ENCODE results near the gene SLCO4A1. TPM values are rescaled to one million over a fixed set of nuclear protein-coding genes. Genes with fewer than 3 reads are reported as not detected.

Gene SLCO4A1
- total RNA-seq, 1 experiment from 2014 or later: 161 TPM

DNA sequence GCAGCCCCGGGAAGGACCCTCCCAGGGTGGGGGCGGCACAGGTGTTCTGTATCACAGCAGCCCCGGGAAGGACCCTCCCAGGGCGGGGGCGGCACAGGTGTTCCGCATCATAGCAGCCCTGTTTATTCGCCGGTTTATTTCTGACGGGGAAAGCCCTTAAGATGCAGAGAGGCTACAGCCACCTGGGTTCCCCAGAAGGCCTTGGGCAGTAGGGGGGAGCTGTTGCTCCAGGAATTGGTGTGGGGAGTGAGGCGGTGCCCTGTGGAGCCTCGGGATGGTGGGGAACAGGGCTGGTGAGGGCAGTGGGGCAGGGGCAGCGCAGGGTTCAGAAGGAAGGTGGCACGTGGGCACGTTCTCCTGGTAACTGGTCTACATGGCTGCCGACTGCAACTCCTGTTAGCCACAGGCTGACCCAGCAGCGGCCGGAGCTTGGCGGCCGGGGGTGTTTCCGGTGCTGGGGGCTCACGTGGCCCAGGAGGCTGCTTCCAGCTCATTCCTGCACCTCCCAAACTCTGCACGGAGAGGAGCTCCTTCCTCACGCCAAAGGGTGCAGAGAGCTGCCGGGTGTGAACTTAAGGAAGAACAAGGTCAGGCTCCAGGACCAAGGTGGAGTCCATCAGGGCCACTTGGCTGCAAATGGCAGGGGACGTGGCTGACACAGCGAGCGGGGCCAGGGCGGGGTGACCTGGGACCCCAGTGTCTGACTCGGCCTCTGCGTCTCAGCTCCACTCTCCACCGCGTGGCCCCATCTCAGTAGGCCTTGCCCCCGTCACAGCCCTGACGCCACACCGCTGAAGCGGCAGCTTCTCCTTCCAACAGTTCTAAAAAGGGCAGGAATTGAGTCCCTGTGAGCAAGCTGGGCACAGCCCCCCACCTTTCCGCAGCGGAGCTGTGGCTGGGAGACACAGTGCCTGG lies 13.2 kb downstream of the SLCO4A1 start:
- Histone ChIP-seq H3K27ac (ENCODE audit: low read length) (no peak overlapping the region), H3K9ac (ENCODE audit: low read length) (no peak overlapping the region), H3K4me1 (ENCODE audit: insufficient read depth, low read length) (peaks cover 24% of the 10 kb centered on the region), H3K4me3 (ENCODE audit: low read length) (no peak overlapping the region), H3K9me3 (ENCODE audit: low read length) (no peaks in the 10 kb centered on the region), H3K79me2 (ENCODE audit: low read length) (peaks cover 92% of the 10 kb centered on the region), H3K36me3 (ENCODE audit: low read depth, low read length) (peaks cover 72% of the 10 kb centered on the region), H2AFZ (ENCODE audit: low read length) (no peak overlapping the region), H3K9me2 (replicated peaks; ENCODE audit: low read length) (no peaks in the 10 kb centered on the region), H3F3A (ENCODE audit: low read length, unreplicated experiment) (no peaks in the 10 kb centered on the region), H3K4me2 (ENCODE audit: low read length) (no peak overlapping the region), H3K27me3 (ENCODE audit: low read length) (no peaks in the 10 kb centered on the region), H4K20me1 (ENCODE audit: low read length) (peaks cover 72% of the 10 kb centered on the region)
- no TSS peak for BruUV-seq (replicated peaks)
- intact Hi-C loops (cut with micrococcal nuclease): no loop called here
- CTCF ChIA-PET: no interaction called here
- POLR2A ChIA-PET (ENCODE audit: unreplicated experiment): no interaction called here
- DNase-seq: no peak
- TF ChIP-seq CTCF (conservative IDR thresholded peaks at IDR 0.05; ENCODE audit: low read depth, low read length) (no peak), EZH2 (IDR thresholded peaks at IDR 0.05; ENCODE audit: low read length, unreplicated experiment) (no peak)
- no peak for ATAC-seq

DNA sequence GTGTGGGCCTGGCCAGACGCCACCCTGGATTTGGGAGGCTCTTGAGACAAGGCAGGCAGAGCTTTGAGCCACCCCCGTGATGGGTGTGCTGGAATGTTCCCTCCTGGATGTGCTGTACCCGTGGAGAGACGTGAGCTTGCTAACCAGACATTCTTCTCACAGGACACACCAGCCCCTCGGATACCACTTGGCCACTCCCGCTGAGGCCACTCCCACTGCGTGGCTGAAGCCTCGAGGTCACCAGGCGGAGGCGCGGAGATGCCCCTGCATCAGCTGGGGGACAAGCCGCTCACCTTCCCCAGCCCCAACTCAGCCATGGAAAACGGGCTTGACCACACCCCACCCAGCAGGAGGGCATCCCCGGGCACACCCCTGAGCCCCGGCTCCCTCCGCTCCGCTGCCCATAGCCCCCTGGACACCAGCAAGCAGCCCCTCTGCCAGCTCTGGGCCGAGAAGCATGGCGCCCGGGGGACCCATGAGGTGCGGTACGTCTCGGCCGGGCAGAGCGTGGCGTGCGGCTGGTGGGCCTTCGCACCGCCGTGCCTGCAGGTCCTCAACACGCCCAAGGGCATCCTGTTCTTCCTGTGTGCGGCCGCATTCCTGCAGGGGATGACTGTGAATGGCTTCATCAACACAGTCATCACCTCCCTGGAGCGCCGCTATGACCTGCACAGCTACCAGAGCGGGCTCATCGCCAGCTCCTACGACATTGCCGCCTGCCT lies 14.1 kb downstream of the SLCO4A1 start:
- Histone ChIP-seq H3K4me2 (ENCODE audit: low read length) (no peak overlapping the region), H2AFZ (ENCODE audit: low read length) (no peak overlapping the region), H3K9me3 (ENCODE audit: low read length) (no peaks in the 10 kb centered on the region), H3K79me2 (ENCODE audit: low read length) (peaks cover 88% of the 10 kb centered on the region), H3K27ac (ENCODE audit: low read length) (no peak overlapping the region), H3K4me1 (ENCODE audit: insufficient read depth, low read length) (peaks cover 16% of the 10 kb centered on the region), H3K4me3 (ENCODE audit: low read length) (no peak overlapping the region), H3K9ac (ENCODE audit: low read length) (no peak overlapping the region), H4K20me1 (ENCODE audit: low read length) (peaks cover 64% of the 10 kb centered on the region), H3K36me3 (ENCODE audit: low read depth, low read length) (peaks cover 70% of the 10 kb centered on the region), H3K9me2 (replicated peaks; ENCODE audit: low read length) (no peaks in the 10 kb centered on the region), H3F3A (ENCODE audit: low read length, unreplicated experiment) (no peaks in the 10 kb centered on the region), H3K27me3 (ENCODE audit: low read length) (no peaks in the 10 kb centered on the region)
- intact Hi-C loops (cut with micrococcal nuclease): no loop called here
- ATAC-seq (no peak), DNase-seq (no peak)
- BruUV-seq (replicated peaks): no TSS peak
- no peak for TF ChIP-seq CTCF (conservative IDR thresholded peaks at IDR 0.05; ENCODE audit: low read depth, low read length)
- TF ChIP-seq EZH2phosphoT487 (IDR thresholded peaks at IDR 0.05; ENCODE audit: borderline replicate concordance, low read length): no peak
- TF ChIP-seq EZH2 (IDR thresholded peaks at IDR 0.05; ENCODE audit: low read length, unreplicated experiment): no peak
- POLR2A ChIA-PET (ENCODE audit: unreplicated experiment): no interaction called here
- CTCF ChIA-PET: no interaction called here
